ENCODE data around the gene MLXIP.

The MLXIP gene

DNA sequence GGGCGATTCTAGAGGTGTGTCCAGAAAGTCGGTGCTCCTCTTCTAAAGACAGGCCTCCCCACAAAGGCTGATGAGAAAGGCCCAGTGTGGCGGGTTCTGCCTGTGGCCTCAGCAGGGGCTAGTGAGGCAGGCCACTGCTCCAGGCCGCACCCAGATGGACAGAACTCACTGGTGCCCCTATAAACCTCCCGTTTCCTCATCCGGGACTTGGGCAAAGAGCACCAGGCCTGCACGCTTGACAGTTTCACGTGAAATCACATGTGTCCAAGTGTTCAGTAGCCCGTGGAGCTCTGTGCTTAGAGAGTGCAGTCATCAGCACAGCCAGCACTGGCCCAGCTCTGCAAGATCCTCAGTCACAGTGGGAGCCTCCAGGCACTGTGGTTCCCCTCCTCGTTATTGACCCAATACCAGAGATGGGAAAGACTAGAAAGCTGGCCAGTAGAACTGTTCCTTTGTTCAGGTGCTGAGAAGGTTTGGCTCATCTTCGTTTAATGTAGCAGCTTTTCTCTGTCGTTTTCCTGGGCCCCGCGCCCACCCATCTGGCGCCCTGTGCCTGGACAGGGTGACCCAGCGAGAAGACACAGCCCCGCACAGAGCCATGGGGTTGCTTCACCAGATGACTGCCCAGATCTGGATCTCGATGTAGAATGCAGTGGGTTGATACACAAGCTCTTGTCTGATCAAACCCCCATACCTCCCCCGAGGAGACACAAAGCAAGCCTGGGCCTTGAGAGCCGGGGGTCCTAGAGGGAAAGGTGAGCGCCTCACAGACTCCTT lies 69.1 kb downstream of the MLXIP start:
- H3K4me3 Mint-ChIP-seq: no peak overlapping the region
- peak overlapping the region; percentile 41 for H3K27ac Mint-ChIP-seq
- H3K9me3 Mint-ChIP-seq (ENCODE audit: low read depth): no peaks in the 10 kb centered on the region
- H3K4me1 Mint-ChIP-seq (ENCODE audit: low read depth): peaks cover 3% of the 10 kb centered on the region
- H3K36me3 Mint-ChIP-seq: peaks cover 2% of the 10 kb centered on the region
- H3K27me3 Mint-ChIP-seq: no peaks in the 10 kb centered on the region

DNA sequence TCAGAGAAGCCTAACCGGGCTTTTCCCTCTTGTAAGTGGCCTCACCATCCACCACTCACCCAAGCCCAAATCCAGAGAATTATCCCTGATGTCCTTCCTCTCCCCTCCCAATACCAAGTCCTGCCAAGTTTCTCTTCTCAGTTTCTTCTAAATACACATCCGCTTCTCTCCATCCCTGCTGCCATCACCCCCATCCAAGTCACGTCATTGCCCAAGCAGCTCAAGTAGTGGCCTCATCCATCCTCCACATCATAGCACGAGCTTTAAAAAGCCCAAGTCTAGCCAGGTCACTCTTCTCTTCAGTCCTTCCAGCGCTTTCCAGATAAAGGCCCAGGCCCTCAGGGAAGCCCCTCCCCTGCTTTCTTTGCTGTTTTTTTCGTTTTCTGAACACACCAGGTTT lies 70.1 kb downstream of the MLXIP start:
- no peak overlapping the region for H3K4me3 Mint-ChIP-seq
- H3K36me3 Mint-ChIP-seq: peaks cover 2% of the 10 kb centered on the region
- H3K4me1 Mint-ChIP-seq (ENCODE audit: low read depth): peaks cover 3% of the 10 kb centered on the region
- peak overlapping the region; percentile 51 for H3K27ac Mint-ChIP-seq
- no peaks in the 10 kb centered on the region for H3K9me3 Mint-ChIP-seq (ENCODE audit: low read depth)
- no peaks in the 10 kb centered on the region for H3K27me3 Mint-ChIP-seq

DNA sequence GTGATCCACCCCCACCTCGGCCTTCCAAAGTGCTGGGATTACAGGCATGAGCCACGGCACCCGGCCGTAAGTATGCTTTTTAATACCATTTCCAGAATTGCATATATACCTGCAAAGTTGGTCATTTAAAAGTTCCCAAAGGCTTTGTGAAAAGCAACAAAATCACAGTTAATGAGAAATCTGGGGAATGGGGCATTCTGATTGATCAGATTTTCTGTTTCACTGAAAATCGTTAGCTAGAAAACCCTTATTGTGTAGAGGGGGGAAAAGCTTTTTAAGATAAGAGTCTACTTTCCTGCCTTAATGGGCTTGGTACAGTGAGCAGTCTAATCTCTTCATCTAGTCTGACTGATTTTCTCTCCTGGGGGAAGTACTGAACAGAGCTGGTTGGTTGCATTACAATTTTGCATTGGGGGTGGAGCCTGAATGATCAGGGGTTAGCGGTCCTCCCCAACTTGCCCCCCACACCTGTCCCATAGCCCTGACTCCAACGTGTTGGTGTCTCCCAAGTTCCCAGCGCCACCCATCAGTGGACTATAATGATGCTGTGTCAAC lies 71.6 kb downstream of the MLXIP start:
- Mint-ChIP-seq H3K9me3 (ENCODE audit: low read depth) (no peaks in the 10 kb centered on the region), H3K27me3 (no peaks in the 10 kb centered on the region), H3K27ac (no peak overlapping the region)

DNA sequence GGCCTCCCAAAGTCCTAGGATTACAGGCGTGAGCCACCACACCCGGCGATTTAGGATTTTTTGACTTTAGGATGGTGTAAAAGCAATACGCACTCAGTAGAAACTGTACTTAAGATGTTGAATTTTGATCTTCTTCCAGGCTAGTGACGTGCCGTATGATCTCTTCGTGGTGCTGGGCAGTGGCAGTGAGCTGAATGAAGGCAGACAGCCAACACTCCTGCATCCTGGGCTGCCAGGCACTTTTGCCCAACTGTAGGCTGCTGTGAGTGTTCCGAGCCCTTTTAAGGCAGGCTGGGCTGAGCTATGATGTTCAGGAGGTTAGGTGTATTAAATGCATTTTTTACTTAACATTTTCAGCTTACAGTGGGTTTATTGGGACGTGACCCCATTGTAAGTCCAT lies 74.2 kb downstream of the MLXIP start:
- Mint-ChIP-seq H3K4me1 (ENCODE audit: low read depth) (peaks cover 3% of the 10 kb centered on the region), H3K27me3 (no peaks in the 10 kb centered on the region), H3K27ac (no peak overlapping the region), H3K4me3 (no peak overlapping the region), H3K9me3 (ENCODE audit: low read depth) (no peaks in the 10 kb centered on the region), H3K36me3 (no peaks in the 10 kb centered on the region)

More for the DNA sequence above, 71.6 kb downstream of the MLXIP start:
- Mint-ChIP-seq H3K4me3 (no peak overlapping the region), H3K4me1 (ENCODE audit: low read depth) (peaks cover 3% of the 10 kb centered on the region), H3K36me3 (no peaks in the 10 kb centered on the region)

DNA sequence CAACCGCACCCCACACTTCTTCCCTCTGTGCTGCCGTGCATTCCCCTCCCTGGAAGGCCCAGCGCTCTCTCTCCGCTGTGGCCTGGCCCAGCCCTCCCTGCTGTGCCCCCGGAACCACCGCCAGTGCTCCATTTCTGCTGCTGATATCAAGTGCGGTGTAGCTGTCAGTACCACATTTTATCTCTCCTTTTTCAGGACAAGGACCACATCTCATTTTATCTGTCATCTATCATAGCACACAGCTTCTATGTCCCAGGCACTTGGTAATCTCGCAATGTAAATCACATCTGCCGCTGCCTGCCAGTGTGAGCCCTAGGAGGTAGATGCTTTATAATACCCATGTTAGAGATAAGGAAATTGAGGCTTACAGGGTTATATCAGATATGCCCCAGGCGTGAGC lies 77.1 kb downstream of the MLXIP start:
- Mint-ChIP-seq H3K36me3 (no peaks in the 10 kb centered on the region), H3K27me3 (no peaks in the 10 kb centered on the region), H3K4me1 (ENCODE audit: low read depth) (no peaks in the 10 kb centered on the region), H3K4me3 (no peak overlapping the region), H3K9me3 (ENCODE audit: low read depth) (no peaks in the 10 kb centered on the region), H3K27ac (no peak overlapping the region)

DNA sequence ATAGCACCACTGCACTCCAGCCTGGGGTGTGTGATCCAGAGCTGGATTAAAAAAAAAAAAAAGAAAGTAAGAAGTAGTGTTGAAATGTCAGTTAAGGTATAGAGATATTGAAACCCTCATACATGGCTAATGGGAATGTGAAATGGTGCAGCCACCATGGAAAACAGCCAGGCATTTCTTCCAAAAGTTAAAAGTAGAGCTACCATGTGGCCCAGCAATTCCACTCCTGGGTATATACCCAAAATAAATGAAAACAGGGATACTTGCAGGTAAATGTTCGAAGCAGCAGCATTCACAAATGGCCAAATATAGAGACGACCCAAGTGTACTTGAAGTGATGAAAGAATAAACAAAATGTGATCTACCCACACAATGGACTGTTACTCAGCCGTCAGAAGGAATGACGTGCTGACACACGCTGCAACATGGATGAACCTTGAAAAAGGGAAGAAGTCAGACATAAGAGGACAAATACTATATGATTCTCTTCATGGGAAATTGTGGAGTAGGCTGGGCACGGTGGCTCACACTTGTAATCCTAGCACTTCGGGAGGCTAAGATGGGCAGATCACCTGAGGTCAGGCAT lies 80.2 kb downstream of the MLXIP start:
- Mint-ChIP-seq H3K36me3 (no peaks in the 10 kb centered on the region), H3K4me1 (ENCODE audit: low read depth) (peaks cover 8% of the 10 kb centered on the region), H3K4me3 (no peak overlapping the region), H3K27me3 (no peaks in the 10 kb centered on the region), H3K9me3 (ENCODE audit: low read depth) (no peaks in the 10 kb centered on the region), H3K27ac (no peak overlapping the region)

DNA sequence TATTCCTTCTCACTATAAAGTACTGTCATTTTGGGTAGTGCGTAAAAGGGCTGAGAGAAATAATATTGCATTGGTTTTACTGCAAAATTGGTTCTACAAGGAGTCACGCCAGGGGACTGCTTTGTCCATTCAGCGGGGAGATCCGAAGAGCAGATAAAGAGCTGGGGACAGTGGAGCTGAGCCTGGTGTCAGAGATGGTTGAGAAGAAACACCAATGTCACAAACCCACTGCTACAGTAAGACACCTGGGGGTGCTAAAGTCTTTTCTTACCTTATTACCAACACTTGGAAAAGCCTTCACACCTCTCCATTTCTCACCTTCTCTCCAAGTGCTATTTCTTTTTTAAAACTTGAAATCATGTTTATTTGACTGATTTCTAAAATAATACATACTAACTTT lies 81.3 kb downstream of the MLXIP start:
- H3K4me3 Mint-ChIP-seq: no peak overlapping the region
- H3K9me3 Mint-ChIP-seq (ENCODE audit: low read depth): no peaks in the 10 kb centered on the region
- no peaks in the 10 kb centered on the region for H3K36me3 Mint-ChIP-seq
- H3K27ac Mint-ChIP-seq: no peak overlapping the region
- no peaks in the 10 kb centered on the region for H3K27me3 Mint-ChIP-seq
- H3K4me1 Mint-ChIP-seq (ENCODE audit: low read depth): peaks cover 8% of the 10 kb centered on the region

DNA sequence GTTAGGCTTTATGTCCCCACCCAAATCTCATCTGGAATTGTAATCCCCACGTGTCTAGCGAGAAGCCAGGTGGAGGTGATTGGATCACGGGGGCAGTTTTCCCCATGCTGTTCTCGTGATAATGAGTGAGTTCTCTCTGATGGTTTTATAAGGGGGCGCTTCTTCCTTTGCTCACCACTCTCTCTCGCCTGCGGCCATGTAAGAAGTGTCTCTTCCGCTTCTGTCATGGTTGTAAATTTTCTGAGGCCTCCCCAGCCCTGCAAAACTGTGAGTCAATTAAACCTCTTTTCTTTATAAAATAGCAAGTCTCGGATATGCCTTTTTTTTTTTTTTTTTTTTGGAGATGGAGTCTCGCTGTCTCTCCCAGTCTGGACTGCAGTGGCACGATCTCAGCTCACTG lies 82.2 kb downstream of the MLXIP start:
- Mint-ChIP-seq H3K36me3 (no peaks in the 10 kb centered on the region), H3K27ac (no peak overlapping the region), H3K27me3 (no peaks in the 10 kb centered on the region), H3K9me3 (ENCODE audit: low read depth) (no peaks in the 10 kb centered on the region), H3K4me1 (ENCODE audit: low read depth) (peaks cover 8% of the 10 kb centered on the region), H3K4me3 (no peak overlapping the region)

DNA sequence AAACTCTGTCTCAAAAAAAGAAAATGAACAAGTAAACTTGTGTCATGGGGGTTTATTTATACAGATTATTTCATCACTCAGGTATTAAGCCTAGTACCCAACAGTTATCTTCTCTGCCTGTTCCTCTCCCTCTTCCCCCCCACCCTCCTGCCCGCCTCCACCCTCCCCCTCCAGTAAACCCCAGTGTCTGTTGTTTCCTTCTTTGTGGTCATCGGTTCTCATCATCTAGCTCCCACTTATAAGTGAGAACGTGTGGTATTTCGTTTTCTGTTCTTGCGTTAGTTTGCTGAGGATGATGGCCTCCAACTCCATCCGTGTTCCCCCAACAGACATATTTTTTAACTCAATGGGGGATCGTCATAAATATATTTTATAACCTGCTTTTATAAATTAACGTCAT lies 83.1 kb downstream of the MLXIP start:
- peaks cover 8% of the 10 kb centered on the region for H3K4me1 Mint-ChIP-seq (ENCODE audit: low read depth)
- no peak overlapping the region for H3K27ac Mint-ChIP-seq
- no peaks in the 10 kb centered on the region for H3K9me3 Mint-ChIP-seq (ENCODE audit: low read depth)
- H3K27me3 Mint-ChIP-seq: no peaks in the 10 kb centered on the region
- H3K4me3 Mint-ChIP-seq: no peak overlapping the region
- no peaks in the 10 kb centered on the region for H3K36me3 Mint-ChIP-seq

DNA sequence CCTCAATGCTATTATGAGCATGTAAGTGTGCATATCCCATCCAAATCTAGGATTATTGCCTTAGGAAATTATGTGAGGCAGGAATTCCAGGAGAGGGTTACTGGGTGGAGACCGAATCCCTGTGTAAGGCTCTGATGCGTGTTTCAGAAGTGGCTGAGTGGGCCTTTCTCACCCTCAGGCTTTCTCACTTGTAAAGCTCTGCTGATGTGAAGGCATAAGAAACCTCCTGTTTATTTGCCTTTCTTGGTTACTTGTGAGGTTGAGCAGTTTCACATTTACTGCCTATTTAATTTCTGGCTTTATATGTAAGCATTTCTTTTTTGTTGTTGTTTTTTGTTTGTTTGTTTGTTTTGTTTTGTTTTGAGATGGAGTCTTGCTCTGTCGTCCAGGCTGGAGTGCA lies 84.4 kb downstream of the MLXIP start:
- Mint-ChIP-seq H3K27ac (no peak overlapping the region), H3K27me3 (no peaks in the 10 kb centered on the region), H3K4me1 (ENCODE audit: low read depth) (peaks cover 10% of the 10 kb centered on the region), H3K4me3 (no peak overlapping the region), H3K9me3 (ENCODE audit: low read depth) (no peaks in the 10 kb centered on the region), H3K36me3 (no peaks in the 10 kb centered on the region)

DNA sequence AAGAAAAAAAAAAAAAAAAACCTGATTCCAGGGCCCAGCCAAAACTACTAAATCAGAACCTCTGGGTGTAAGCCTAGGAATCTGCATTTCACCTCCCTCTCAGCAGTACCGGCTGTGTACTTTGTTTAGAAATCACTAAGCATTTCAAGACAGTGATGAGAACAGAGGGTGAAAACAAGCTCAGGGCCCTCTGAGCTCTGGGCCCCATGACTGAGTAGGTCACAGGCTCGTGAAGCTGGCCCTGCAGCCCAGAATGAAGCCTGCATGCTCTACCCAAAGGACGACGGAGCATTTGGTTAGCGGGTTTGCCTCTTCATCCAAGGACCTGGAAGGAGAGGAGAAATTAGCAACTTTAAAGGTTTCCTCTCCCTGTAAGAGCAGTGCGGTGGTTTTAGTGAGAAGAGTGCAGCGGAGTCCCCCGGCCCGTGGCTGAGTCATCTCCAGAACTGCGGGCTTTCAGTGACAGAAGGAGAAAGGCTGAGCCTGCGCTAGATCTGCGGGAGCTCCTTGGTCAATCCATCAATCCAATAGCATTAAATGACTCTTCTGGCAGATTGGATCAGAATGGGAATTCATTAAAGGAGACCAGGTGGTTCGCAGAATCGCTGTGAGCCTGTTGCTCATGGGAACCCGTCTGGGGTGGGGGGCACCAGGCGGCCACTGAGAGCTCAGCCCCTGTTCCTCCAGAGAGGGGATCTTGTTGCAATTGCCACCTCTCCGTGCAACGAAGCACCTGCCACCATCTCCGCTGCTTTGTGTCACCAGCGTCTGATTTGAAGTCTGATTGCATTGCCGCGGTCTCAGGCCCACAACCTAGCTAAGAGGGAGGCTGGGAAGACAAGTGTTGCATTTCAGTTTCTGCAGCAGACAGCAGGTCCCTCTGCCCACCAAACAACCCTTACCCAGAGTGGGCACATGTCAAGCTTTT lies 88.1 kb downstream of the MLXIP start:
- Mint-ChIP-seq H3K9me3 (ENCODE audit: low read depth) (no peaks in the 10 kb centered on the region), H3K27me3 (no peaks in the 10 kb centered on the region), H3K4me1 (ENCODE audit: low read depth) (peaks cover 10% of the 10 kb centered on the region), H3K4me3 (peak overlapping the region; percentile 17), H3K27ac (peak overlapping the region; percentile 18), H3K36me3 (no peaks in the 10 kb centered on the region)

DNA sequence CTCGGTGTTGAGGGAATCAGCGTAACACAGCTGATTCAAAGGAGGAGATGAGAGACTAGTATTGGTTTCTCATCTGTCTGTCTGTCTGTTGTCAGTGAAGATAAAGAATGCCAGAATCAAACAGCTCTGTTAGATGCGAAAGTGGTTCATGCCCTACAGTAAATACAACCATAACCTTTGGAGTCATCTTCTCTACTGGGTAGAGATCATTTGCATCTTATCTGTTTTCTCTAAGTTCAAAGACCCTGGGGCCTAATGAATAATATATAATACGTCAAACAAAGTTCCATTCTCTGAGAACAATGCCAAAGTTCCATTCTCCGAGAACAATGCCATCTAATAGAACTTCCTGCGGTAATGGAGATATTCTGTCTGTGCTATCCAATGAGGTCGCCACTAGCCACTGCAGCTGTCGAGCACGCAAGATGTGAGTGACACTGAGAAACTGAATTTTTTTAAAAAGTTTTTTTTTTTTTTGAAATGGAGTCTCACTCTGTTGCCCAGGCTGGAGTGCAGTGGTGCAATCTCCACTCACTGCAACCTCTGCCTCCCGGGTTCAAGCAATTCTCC lies 88.9 kb downstream of the MLXIP start:
- peak overlapping the region; percentile 18 for H3K27ac Mint-ChIP-seq
- no peaks in the 10 kb centered on the region for H3K27me3 Mint-ChIP-seq
- peaks cover 4% of the 10 kb centered on the region for H3K4me1 Mint-ChIP-seq (ENCODE audit: low read depth)
- no peaks in the 10 kb centered on the region for H3K9me3 Mint-ChIP-seq (ENCODE audit: low read depth)
- no peaks in the 10 kb centered on the region for H3K36me3 Mint-ChIP-seq
- H3K4me3 Mint-ChIP-seq: peak overlapping the region; percentile 17

DNA sequence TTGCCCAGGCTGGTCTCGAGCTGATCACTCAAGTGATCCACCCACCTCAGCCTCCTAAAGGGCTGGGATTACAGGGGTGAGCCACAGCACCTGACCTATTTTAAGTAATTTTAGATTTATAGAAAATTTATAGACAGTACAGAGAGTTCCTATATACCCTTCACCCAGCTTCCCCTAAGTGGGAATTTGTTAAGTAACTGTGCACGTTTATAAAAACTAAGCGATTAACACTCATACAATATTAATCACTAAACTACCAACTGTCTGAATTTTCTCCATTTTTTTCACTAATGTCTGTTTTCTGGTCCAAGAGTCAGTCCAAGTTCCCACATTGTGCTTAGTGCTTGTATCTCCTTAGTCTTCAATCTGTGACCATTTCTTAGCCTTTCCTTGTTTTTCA lies 89.9 kb downstream of the MLXIP start:
- Mint-ChIP-seq H3K4me3 (no peak overlapping the region), H3K27ac (no peak overlapping the region), H3K27me3 (no peaks in the 10 kb centered on the region), H3K4me1 (ENCODE audit: low read depth) (peaks cover 2% of the 10 kb centered on the region), H3K36me3 (no peaks in the 10 kb centered on the region), H3K9me3 (ENCODE audit: low read depth) (no peaks in the 10 kb centered on the region)

DNA sequence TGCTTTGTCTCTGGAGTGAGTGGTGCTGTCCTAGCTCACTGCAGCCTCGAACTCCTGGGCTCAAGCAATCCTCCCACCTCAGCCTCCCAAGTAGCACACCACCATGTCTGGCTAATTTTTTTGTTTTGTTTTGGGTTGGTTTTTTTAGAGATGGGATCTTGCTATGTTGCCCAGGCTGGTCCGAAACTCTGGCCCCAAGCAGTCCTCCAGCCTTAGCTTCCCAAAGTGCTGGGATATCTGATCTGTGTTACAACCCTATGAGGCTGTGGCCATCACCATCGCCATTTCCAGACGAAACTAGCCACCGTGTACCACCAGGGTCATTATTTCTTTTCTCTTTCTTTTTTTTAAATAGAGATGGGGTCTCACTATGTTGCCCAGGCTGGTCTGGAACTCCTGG lies 92.8 kb downstream of the MLXIP start:
- H3K27ac Mint-ChIP-seq: no peak overlapping the region
- peaks cover 2% of the 10 kb centered on the region for H3K4me1 Mint-ChIP-seq (ENCODE audit: low read depth)
- no peaks in the 10 kb centered on the region for H3K9me3 Mint-ChIP-seq (ENCODE audit: low read depth)
- no peaks in the 10 kb centered on the region for H3K27me3 Mint-ChIP-seq
- no peaks in the 10 kb centered on the region for H3K36me3 Mint-ChIP-seq
- H3K4me3 Mint-ChIP-seq: no peak overlapping the region
